NCI-H1436 (cell line): ENCODE results near the gene SEMA5A.
"Not testable (repeated sequence)": the region's sequence is repeated elsewhere in the genome, so short reads cannot be mapped to it uniquely, and the experiment has no call there.

Experiments
- DNase-seq: peaks from one replicate; lab custom pipeline; 2025; lab: John Stamatoyannopoulos, UW

Gene SEMA5A

DNA sequence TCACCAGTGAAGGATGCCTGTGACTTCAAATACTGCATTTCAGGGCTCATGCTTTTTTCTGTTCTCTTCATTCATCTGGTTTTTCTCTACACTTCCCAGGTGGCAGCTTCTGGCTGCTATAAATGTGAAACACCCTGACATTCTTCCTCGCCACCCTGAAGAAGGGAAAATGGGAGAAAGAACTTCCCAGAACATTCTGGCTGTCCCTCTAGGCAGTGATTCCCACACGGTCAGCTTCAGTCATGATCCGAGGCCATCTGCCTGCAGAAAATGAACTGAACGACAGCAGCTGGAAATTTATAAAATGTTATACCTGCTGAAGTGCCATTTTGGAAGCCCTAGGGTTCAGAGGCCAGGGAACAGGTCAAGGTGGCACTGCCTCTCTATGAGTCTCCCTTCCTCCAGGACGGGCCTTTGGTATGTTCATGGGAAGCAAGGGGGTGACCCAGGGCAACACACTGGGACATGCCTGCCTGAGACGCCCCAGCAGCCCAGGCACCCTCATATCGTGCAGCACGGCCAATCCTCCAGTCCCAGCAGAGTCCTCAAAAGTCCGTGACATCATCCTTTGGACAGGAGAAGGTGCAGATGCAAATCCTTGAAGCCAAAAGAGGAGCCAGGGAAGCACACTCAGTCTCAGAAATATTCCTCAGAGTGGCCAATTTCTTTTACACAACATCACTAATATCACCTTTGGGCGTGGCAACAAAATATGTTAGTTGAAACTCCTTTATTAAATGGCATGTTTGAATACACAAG is 107.1 kb downstream of the SEMA5A start:
- no peak for DNase-seq

DNA sequence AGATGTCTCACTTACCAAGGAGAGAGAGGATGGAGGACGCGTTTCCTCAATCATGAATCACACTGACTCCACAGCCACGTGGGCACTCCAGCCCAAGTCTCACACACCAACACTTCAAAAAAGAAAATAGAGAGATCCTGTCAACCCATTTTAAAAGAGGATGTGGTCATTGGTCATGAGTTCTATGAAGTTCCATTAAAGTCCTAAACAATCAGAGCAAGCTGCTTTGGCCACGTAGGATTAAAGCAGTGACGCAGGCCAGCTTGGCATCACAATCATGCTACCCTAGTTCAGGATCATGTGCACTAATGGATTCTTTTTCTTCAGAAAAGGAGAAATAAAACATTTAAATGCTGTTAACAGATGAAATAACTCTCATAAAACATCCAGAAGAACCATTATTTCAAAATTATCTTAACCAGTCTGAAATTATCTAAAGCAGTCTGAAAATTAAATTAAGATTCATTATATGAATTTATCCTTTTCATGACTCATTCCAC is 108.1 kb downstream of the SEMA5A start:
- DNase-seq: no peak

DNA sequence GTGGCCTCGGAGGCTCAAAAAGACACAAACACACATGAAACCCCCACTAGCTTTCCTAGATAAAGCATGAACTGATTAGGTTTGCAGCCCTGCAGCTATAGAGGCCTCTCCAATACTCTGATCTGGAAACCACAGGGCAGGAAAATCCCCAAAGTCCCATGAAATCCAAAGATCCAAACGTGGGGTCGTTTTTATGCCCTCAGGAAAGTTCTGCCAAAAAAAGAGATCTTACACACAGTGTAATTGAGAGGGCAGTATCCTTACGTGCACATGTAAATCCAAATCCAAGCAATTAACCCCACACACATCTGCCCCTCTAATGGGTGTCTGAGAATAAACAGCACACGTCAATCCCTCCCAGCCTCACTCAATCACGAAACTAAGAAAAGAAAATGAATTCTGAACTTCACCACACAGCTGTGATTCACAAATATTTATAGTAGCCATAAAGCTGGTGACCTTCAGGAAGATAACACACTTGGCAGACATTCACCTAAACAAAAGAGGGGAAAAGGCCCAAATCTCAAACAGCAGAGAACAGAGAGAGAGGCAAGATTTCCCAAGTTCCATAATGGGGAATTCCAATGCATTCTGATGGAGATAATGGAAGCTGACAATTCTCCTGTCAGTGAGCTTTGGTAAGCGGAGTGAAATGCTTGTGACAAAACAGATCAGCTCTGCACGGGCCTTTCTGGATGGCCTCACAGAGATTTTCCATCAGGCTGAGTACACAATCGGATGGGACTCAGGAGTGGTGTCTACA is 114.2 kb downstream of the SEMA5A start:
- DNase-seq: no peak

DNA sequence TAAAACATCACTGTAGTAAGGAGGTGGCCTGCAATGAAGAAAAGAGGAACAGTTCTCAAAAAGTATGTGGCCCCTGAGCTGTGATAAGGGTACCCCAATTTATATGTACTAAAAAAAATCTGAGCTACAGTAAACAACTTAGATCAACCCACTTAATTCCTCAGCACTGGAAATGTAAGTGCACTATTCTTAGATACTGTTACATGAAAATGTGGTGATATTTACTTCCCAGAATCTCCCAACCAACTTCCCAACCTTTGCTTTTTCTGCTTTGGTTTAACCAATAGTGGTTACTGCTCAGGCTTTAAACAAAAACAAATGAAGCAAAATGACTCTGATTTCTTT is 114.8 kb downstream of the SEMA5A start:
- no peak for DNase-seq

DNA sequence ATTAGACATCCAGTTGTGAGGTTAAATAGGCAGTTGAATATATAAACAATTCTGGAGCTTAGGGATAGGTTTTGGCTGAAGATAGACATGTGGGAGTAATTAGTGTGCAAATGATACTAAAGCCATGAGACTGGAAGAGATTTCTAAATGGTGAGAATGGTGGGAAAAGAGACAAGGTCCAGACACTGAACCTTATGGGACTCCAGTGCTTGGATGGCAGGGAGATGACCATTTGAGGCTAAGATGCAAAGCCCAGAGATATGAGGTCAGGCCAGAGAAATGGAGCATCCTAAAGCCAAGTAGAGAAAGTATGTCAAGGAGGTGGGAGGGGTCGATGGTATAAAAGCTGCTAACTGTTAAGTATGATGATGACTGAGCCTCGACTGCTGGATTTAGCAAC is 115.6 kb downstream of the SEMA5A start:
- no peak for DNase-seq

DNA sequence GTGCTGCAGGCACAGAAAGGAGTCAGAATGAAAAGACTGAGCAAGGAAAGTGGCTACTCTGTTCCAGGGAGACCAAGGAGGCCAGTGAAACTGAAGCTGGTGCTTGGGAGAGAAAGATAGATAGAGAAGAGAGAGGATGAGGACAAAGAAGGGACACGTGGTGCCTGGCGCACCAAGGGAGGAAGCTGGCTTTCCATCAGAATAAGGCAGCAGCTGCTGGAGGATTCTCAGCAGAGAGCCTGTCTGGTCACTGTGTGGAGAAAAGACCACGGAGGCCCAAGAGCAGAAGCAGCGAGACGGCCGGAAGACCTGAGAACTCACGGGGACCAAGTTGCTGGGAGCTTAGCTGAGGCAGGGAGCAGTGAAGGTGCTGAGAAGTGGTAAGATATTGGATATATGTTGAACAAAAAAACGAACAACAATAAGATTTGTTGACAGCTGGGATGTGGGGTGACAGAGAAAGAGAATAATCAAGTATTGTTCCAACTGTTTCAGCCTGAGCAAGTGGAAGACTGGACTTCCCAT is 116.1 kb downstream of the SEMA5A start:
- DNase-seq: no peak

DNA sequence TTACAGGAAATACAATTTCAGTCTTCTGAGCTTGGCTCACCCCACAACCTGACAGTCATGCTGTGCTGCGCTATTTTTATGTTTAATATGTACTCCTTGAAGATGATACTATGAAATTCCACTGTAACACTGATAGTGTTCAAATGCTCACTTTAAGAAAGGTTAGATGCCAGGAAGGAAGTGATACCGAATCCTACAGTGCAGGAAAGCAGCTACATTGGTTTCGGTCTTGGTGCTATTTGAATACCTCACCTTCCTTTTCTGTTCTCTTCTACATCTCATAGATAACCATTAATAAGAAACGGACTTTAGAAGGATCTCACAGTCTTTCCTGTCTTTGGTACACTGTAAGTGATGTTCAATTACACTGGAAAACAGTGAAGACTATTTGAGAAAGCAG is 117.6 kb downstream of the SEMA5A start:
- DNase-seq: no peak

DNA sequence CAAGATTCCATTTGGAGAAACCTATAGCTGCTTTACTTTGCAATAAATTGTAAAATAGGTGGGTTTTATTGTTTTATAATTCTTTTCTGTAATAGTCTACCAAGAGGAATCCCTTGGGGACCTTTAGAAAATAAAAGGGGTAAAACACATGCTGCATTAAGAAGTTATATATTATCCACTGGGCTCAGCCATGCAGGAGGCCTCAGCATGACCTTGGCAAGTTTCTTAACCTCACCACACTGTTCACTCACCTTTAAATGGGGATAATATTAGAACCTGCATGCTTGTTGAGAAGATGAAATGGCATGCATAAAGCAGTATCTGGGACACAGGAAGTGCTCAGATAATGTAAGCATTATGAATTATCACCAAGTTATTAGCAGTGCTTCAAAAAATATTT is 120.2 kb downstream of the SEMA5A start:
- DNase-seq: no peak

DNA sequence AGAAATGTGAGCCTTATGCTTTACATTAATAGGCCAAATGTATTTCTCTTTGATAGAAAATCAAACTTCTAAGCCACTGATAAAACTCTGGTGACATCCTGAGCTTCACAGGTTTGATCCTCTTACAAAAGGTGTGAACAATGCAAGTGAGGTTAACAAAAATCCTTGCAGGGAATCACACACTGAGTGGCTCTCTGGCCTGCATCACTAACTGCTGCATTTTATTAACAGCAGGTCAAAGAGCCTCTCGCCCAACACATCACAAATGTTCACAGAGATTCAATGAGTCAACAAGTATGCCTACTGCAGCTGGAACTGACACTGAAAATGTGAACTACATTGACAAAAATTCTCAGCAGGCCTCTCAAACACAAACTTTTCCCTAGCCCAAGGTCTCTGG is 122.3 kb downstream of the SEMA5A start:
- DNase-seq: no peak

DNA sequence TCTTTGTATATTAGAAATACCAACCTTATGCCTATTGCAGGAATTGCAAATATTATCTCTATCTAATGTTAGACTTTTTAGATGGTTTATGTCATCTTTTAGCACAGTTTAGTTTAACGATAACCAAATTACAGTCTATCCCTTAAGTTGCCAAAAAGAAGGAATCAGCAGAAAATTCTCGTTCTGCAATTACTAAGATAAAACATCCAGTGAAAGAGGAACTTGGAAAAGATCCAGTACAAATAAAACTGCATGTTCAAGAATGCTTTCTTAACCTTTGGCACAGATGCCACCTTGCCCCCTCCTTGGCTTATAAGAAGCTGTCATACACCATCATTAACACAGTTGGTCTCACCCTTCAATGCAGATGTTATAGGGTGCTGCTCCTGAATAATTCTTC is 124.0 kb downstream of the SEMA5A start:
- DNase-seq: no peak

DNA sequence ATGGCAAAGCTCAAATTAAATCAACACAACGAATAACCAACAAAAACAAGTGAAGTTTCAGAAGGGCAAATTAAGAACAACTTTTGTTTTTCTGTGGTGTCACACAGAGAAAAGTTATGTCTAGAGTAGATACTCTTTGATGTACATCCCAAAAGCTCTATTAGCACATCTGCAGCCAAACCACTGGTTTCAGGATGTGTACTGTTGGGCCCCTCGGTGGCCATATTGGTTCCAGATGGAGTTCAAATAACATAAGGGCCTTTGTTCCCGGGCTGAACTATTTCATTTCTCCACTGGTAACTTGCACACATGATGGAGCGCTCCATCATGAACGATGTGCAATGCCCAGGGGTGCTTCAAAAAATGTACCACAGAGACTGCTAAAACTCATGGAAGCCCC is 126.1 kb downstream of the SEMA5A start:
- DNase-seq: no peak

DNA sequence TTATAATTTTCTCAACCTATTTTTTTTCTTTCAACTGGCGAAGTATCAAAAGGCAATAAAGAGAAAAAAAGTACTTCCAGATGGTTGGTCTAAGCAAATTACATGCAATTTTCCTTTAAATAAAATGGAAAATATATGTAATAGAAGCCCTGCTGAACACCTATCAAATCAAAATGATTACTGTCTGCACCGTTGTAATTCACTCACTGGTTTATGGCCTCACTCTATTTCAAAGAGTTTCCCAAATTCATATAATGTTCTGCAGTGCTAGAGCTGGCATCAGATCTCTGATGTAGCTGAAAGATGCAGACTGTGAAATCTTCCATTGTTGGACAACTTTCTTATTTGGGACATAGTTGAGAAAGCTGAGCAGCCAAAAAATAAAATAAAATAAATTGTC is 130.3 kb downstream of the SEMA5A start:
- DNase-seq: no peak

DNA sequence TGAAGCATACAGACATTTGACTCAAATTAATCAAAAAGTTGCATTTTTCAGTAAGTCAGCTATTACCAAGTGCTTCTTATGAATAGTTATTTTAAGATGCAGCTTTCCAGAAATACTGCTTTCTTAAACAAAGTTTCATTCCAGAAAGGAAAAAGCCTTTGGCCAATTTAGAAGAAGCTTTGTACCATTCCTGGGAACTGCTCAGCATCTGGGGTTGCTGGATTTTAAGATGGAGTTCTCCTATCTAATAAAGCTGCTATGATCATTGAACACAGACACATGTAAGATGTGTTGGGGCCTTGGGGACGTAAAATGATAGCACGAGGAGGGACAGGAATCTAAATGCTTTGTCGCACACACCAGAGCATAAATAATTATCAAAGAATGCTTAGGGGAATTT is 130.8 kb downstream of the SEMA5A start:
- DNase-seq: no peak

DNA sequence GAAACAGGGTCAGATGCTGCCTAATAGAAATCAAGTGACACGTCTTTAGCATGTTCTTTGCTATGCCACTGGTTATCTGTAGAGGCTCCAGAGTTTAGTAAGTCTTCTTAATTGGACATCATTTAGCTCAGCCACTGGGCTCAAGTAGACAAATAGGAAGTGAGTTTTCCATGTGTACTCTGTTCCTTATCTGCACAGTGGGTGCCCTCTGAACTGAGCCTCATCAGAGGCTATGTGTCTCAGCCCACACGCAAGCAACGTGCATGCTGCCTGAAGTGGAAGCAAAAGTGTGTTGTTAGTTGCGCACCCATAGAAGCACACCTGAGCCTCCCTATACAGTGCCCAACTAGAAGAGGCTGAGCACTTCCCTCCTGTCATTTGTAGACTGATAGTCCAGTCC is 134.7 kb downstream of the SEMA5A start:
- no peak for DNase-seq

DNA sequence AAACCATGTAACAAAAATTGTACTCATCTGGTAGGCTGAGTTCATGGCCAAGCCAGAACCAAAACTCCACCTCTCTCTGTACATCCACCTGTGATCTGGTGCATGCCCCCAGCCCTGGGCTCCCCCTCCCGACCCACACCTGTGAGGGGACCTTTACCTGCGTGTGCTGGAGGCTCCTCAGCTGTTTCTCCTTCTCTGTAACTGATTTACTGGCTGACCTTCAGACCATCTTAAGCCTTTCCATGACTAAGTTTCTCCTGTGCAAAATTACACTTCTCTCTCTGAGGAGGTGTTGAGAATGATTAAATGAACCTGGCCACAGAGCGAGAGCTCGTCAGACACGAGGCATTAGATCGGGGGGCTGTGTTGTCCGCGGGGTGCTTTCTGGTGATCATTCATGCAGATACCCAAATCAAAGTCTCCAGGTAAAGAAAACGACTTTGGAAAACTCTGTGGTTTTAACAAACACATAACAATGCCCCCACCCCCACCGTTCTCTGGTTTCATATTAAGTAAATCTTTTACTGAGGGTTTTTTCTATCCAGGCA is 136.4 kb downstream of the SEMA5A start:
- DNase-seq: no peak

DNA sequence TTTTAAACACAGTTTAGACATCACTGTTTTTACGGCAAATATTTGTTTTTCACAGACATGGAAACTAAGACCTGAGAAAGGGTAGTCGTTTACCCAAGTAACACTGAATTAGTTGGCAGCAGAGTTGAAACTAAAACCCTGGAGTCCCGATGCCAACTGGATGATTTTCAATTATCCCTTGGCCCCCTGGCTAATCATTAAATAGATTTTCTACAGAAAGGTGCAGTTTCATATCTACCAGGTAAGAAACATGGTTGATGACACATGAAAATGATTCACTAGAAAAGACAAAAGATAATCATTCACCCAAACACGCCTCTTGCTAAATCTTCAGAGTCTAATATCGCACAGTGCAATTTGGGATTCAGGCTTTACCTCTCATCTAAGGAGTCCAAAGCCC is 136.9 kb downstream of the SEMA5A start:
- DNase-seq: no peak

DNA sequence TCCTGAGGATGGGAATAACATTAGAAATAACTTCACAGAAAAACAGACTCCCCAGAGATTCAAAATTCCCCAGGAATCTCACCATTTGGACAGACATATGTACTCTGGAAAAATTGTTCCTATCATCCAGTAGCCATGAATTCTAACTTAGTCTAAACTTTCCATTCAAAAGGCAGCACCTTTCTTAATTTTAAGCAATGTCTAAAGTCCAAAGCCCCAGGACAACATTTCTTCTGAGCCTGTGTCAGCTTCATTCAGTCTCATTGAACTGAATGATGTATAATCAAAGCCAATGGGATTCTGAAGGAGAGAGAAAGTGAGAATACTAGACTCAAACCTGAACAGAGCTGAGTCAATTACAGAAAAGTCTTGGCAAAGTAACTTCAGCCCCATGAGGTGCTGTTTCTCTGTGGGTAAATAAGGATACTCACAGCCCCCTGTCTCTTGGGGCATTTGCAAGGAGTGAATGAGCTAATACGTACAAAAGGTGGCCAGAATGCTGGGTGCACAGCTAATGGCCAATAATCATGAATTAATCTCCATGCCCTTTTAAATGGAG is 140.6 kb downstream of the SEMA5A start:
- no peak for DNase-seq

DNA sequence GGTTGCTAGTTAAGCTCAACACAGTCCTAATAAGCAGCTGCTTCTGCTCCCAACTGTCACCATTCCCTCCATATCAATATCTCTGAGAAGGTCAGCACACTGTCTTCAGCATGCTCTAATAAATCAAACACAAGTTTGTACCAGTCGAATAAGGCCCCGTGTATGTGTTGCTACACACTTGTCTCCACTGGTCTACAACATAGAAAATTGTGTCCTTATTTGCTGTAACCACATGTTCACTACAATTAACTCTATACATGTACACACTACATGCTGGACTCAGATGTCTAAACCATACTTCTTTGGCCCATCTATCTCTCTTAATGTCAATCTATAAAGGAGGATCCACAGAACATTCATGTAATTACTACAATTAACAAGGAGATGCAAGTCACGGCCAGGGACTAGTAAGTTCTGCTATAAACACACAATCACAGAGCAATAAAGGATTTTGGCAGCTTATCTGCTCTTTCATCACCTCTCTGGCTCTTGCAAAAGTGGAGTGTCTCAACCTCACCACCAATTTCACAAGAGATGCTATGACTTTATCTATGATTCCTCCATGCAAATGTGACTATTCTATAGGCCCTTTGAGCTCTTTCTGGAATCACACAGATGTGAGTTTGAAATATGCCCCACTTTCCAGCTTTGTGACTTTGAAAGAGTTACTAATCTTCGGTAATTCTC is 143.9 kb downstream of the SEMA5A start:
- DNase-seq: no peak

DNA sequence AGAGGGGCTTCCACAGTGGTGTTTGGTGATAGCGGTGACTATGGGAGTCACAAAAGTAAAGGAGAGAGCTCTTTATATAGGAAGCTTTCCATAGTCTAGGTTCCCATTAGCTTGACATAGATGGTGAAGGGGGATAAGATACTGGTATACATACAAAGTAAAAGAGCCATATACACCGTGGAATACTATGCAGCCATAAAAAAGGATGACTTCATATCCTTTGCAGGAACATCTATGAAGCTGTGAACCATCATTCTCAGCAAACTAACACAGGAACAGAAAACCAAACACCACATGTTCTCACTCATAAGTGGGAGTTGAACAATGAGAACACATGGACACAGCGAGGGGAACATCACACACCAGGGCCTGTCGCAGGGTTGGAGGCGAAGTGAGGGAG is 146.1 kb downstream of the SEMA5A start:
- DNase-seq: not testable (repeated sequence)

DNA sequence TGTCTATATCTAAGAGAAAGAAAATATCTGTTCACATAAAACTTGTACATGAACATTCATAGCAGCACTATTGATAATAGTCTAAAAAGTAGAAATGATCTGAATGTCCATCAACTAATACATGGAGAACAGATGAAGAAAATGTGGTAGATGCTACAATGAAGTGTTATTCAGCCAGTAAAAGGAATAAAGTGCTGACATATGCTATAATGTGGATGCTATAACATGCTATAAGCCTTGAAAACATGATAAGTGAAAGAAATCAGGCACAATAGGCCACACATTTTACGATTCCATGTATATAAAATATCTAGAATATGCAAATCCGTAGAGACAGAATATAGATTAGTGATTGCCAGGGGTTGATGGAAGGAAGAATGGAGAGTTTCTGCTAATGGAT is 146.8 kb downstream of the SEMA5A start:
- no peak for DNase-seq

DNA sequence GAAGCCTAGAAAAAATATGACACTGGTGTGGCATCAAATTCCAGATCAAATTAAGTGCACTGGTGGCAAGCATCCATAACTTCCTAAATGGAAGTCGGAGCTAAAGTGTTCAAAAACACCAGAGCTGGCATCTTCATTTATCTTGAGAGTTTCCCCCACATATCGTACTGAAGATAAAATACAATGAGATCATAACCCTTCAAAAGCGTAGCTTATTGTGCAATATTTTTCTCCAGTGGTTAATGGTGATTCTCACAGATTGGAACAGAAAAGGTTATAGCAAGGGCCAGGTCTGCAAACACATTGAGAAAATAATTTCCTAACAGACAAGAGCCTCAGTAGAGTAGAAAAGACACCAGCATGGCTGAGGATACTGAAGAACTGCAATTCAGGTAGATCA is 147.6 kb downstream of the SEMA5A start:
- no peak for DNase-seq

DNA sequence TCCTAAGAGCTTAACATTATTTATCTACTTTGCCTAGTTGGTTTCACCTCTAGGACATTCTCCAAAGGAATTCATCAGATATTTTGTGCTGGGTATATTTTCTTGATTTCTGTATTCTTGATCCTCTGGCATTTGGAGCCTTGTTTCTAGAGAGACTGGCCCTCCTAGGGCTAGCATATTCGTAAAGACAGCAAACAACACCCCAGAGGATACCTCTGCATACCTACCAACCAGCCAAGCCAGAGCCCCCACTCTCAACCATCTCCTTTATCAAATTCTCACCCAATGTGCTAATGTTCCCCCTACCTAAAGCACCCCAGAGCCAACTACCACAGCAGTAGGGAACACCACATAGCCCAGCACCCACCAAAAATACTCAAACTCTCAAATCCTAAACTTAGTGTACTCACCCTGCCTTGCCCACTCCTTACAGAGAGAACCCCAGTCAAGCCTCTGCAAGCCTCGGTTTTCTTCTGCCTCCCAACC is 149.5 kb downstream of the SEMA5A start:
- DNase-seq: no peak
